ENCODE measurements around the gene WFDC11. TPM values are rescaled to one million over a fixed set of nuclear protein-coding genes. Genes with fewer than 3 reads are reported as not detected.
"Not testable (repeated sequence)": the region's sequence is repeated elsewhere in the genome, so short reads cannot be mapped to it uniquely, and the experiment has no call there.

Gene WFDC11
- total RNA-seq, 2 donors from 2014 or later = not detected

- Histone ChIP-seq H3K9me3 (no peaks in the 10 kb centered on the region), H3K4me3 (no peak overlapping the region), H3K36me3 (no peaks in the 10 kb centered on the region), H3K27ac (no peak overlapping the region), H3K27me3 (no peaks in the 10 kb centered on the region), H3K4me1 (no peaks in the 10 kb centered on the region)
- DNase-seq (ENCODE audit: low spot score) = no peak
- no peak for TF ChIP-seq CTCF (IDR thresholded peaks at IDR 0.05)
Measured at GRCh38 chr20:45646875-45647274, 23.2 kb downstream of the WFDC11 start.

DNA sequence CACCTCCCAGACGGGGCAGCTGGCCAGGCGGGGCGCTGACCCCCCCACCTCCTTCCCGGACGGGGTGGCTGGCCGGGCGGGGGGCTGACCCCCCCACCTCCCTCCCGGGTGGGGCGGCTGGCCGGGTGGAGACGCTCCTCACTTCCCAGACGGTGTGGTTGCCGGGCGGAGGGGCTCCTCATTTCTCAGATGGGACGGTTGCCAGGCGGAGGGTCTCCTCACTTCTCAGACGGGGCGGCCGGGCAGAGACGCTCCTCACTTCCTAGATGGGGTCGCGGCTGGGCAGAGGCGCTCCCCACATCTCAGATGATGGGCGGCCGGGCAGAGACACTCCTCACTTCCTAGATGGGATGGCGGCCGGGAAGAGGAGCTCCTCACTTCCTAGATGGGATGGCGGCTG is 24.2 kb downstream of the WFDC11 start:
- H3K27ac ChIP-seq; DNase-seq (ENCODE audit: low spot score); H3K27me3 ChIP-seq; H3K9me3 ChIP-seq; H3K4me3 ChIP-seq; H3K36me3 ChIP-seq; H3K4me1 ChIP-seq: not testable (repeated sequence)

DNA sequence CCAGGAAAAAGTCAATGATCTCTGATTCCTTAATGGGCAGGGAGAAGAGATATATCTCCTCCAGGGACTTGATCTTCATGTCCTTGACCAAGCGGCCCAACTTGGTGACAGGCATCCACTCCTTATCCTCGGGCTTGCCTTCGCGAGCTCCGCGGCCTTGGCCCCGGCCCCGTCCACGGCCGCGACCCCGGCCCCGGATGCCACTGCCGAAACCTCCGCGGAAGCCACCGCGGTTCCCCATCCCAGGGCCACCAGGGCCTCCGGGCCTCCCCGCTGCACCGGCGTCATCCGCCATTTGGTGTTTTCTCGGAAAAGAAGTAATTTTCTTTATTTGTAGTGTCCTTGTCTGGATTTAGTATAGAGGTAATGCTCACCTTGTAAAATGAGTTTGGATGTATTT is 29.0 kb downstream of the WFDC11 start:
- H3K27ac ChIP-seq; H3K4me3 ChIP-seq; H3K27me3 ChIP-seq; H3K9me3 ChIP-seq; H3K36me3 ChIP-seq; H3K4me1 ChIP-seq; DNase-seq (ENCODE audit: low spot score): not testable (repeated sequence)

DNA sequence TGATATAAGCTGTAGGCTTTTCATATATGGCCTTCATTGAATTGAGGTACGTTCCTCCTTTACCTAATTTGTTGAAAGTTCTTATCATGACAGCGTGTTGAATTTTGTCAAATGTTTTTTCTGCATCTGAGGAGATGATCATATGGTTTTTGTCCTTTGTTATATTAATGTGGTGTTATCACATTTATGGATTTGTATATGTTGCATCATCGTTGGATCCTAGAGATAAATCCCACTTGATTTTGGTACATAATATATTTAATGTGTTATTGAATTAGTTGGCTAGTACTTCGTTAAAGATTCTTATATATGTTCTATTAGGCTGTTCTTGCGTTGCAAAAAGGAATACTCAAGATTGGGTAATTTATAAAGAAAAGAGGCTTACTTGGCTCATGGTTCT is 30.4 kb downstream of the WFDC11 start:
- Histone ChIP-seq H3K36me3 (no peaks in the 10 kb centered on the region), H3K9me3 (peaks cover 0 to 8% of the 10 kb centered on the region in 2 donors), H3K4me3 (no peak overlapping the region), H3K27me3 (no peaks in the 10 kb centered on the region), H3K27ac (no peak overlapping the region), H3K4me1 (no peaks in the 10 kb centered on the region)
- no peak for TF ChIP-seq CTCF (IDR thresholded peaks at IDR 0.05)
- no peak for DNase-seq (ENCODE audit: low spot score)

DNA sequence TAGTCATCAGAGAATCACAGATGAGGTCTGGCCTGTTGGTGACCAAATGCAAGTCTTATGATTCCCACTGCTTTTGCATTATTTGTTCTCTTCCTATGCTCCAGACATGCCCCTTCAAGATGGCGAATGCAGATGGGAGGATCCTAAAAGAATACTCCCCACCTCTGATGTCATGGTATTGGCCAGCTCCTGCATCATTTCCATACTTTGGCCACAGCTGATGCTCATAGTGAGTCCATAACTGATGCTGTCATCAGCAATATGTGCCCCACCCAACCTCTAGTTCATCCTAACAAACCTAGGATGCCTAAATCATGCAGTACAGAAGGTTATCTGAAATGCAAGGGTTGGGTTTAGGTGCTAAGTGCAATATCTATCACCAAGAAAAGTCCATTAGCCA is 33.5 kb downstream of the WFDC11 start:
- peaks cover 0 to 8% of the 10 kb centered on the region in 2 donors for H3K9me3 ChIP-seq
- TF ChIP-seq CTCF (IDR thresholded peaks at IDR 0.05) = no peak
- DNase-seq (ENCODE audit: low spot score) = no peak
- H3K4me1 ChIP-seq = no peaks in the 10 kb centered on the region
- H3K36me3 ChIP-seq = no peaks in the 10 kb centered on the region
- H3K27ac ChIP-seq = no peak overlapping the region
- H3K4me3 ChIP-seq = no peak overlapping the region
- H3K27me3 ChIP-seq = no peaks in the 10 kb centered on the region

GRCh38 chr20:45631184-45631583 is 38.9 kb downstream of the WFDC11 start, which contains the start of gene WFDC9:
Gene WFDC9, minus strand, starts transcription at chr20:45631284. Its CDS starts 21,103 bp downstream, at chr20:45610181.
- no peak for DNase-seq (ENCODE audit: low spot score)
- no peak for TF ChIP-seq CTCF (IDR thresholded peaks at IDR 0.05)
- Histone ChIP-seq H3K9me3 (no peaks in the 10 kb centered on the region), H3K27me3 (peaks cover 0 to 3% of the 10 kb centered on the region in 2 donors), H3K4me3 (no peak within 1 kb of the TSS), H3K4me1 (no peaks in the 10 kb centered on the region), H3K27ac (no peak within 1 kb of the TSS), H3K36me3 (no peaks in the 10 kb centered on the region)

GRCh38 chr20:45630371-45630770 is 39.7 kb downstream of the WFDC11 start:
- H3K36me3 ChIP-seq = no peaks in the 10 kb centered on the region
- H3K9me3 ChIP-seq = no peaks in the 10 kb centered on the region
- H3K4me3 ChIP-seq = no peak overlapping the region
- H3K27ac ChIP-seq = no peak overlapping the region
- no peak for TF ChIP-seq CTCF (IDR thresholded peaks at IDR 0.05)
- H3K27me3 ChIP-seq = peaks cover 0 to 3% of the 10 kb centered on the region in 2 donors
- H3K4me1 ChIP-seq = no peaks in the 10 kb centered on the region
- DNase-seq (ENCODE audit: low spot score) = no peak

Data from right atrium auricular region (tissue), 2 donors.